HepG2 (cell line): Measurements from ENCODE around the gene GDF7. TPM values are rescaled to one million over a fixed set of nuclear protein-coding genes. Genes with fewer than 3 reads are reported as not detected.

Experiments
- AKAP8 ChIP-seq: sonication (generic); formaldehyde crosslinking; IDR thresholded peaks from 2 replicates; pipeline ENCODE4 v1.5.1; 2020; ENCODE audit warnings: mild to moderate bottlenecking, missing genetic modification reagents
- CCDC6 ChIP-seq: sonication (generic); formaldehyde crosslinking; IDR thresholded peaks from 2 replicates; pipeline ENCODE4 v1.8.1; 2022; ENCODE audit warnings: mild to moderate bottlenecking, missing genetic modification reagents, moderate library complexity
- FOXJ3 ChIP-seq: sonication (generic); formaldehyde crosslinking; IDR thresholded peaks from 2 replicates; pipeline ENCODE4 v1.4.0; 2020; ENCODE audit warnings: missing genetic modification reagents, mild to moderate bottlenecking, borderline replicate concordance
- RARG ChIP-seq: sonication (generic); formaldehyde crosslinking; IDR thresholded peaks from 2 replicates; pipeline ENCODE4 v1.4.0; 2020; ENCODE audit warnings: low read depth, mild to moderate bottlenecking, missing genetic modification reagents
- REPIN1 ChIP-seq: sonication (generic); formaldehyde crosslinking; IDR thresholded peaks from 2 replicates; pipeline ENCODE4 v1.8.0; 2022; ENCODE audit warnings: missing genetic modification reagents, low read depth, mild to moderate bottlenecking, borderline replicate concordance
- SOX6 ChIP-seq, 2 experiments: fragments of 450-650 bp in 1 of 2; sonication (generic) in 1 of 2; formaldehyde crosslinking in 1 of 2; IDR thresholded peaks; 2 replicates each; pipeline versions ENCODE4 v1.4.0 to v1.6.1; 2017 to 2020; ENCODE audit warnings: antibody characterized with exemption in 1 of 2, mild to moderate bottlenecking in 1 of 2, missing genetic modification reagents in 1 of 2
- TBX2 ChIP-seq: sonication (generic); formaldehyde crosslinking; IDR thresholded peaks from 2 replicates; pipeline ENCODE4 v1.5.0; 2020; ENCODE audit warnings: missing genetic modification reagents, mild to moderate bottlenecking, borderline replicate concordance
- ZBTB7B ChIP-seq: sonication (generic); formaldehyde crosslinking; IDR thresholded peaks from 2 replicates; pipeline ENCODE4 v1.4.0; 2020; ENCODE audit warnings: missing genetic modification reagents
- ZMAT3 ChIP-seq: sonication (generic); formaldehyde crosslinking; conservative IDR thresholded peaks from 2 replicates; pipeline ENCODE4 v1.7.0; 2021; ENCODE audit warnings: missing genetic modification reagents
- ZNF737 ChIP-seq: sonication (generic); formaldehyde crosslinking; IDR thresholded peaks from 2 replicates; pipeline ENCODE4 v1.5.0; 2020; ENCODE audit warnings: missing genetic modification reagents, mild to moderate bottlenecking, borderline replicate concordance
- polyA plus RNA-seq, 8 experiments: library from polyadenylated mRNA; depleted of rRNA in 3 of 8; stranded (reverse) in 7 of 8; unstranded in 1 of 8; fragments of >200 nt; fragmentation: Illumina TruSeq in 4 of 8; extraction: Trizol in 4 of 8; gene quantifications; 2 replicates each; pipeline versions ENCODE4 v1.2.1 to v1.2.3, GENCODE V29; 2011 to 2016; ENCODE audit warnings: low read depth in 4 of 8, missing spikeins in 1 of 8, mixed read lengths in 1 of 8; ENCODE audit not compliant: insufficient read depth in 1 of 8
- total RNA-seq, 5 experiments: library from RNA; depleted of rRNA; stranded (reverse); fragments of >200 nt; fragmentation: Illumina TruSeq; extraction: Trizol; gene quantifications; 2 replicates each; pipeline ENCODE4 v1.2.3, GENCODE V29; 2016; ENCODE audit warnings: low read depth in 1 of 5
- TF ChIP-seq, protein P1 (sequence below): sonication (generic); formaldehyde crosslinking; IDR thresholded peaks from 2 replicates; pipeline ENCODE4 v1.5.0; 2020; ENCODE audit warnings: missing genetic modification reagents, mild to moderate bottlenecking, borderline replicate concordance
- TF ChIP-seq, protein P2 (sequence below): sonication (generic); formaldehyde crosslinking; IDR thresholded peaks from 2 replicates; pipeline ENCODE4 v1.8.0; 2022; ENCODE audit warnings: missing genetic modification reagents, mild to moderate bottlenecking, borderline replicate concordance
- TF ChIP-seq, protein P3 (sequence below): fragments of 450-650 bp; IDR thresholded peaks from 2 replicates; pipeline ENCODE4 v1.6.1; 2017; ENCODE audit warnings: mild to moderate bottlenecking
- TF ChIP-seq, protein P4 (sequence below): sonication (generic); formaldehyde crosslinking; IDR thresholded peaks from 2 replicates; pipeline ENCODE4 v1.4.0; 2020; ENCODE audit warnings: missing genetic modification reagents
- TF ChIP-seq, protein P5 (sequence below): IDR thresholded peaks from 2 replicates; pipeline ENCODE4 v1.6.1; 2018; ENCODE audit warnings: missing genetic modification reagents
- TF ChIP-seq, protein P6 (sequence below): sonication (generic); formaldehyde crosslinking; IDR thresholded peaks from 2 replicates; pipeline ENCODE4 v1.5.1; 2020; ENCODE audit warnings: missing genetic modification reagents, mild to moderate bottlenecking, borderline replicate concordance

Gene GDF7
- total and polyA plus RNA-seq, 2 of the 13 experiments (the other 11 are each of a cell fraction or from before 2014, with no cell fraction given), result 1.6 to 15.0 TPM

DNA sequence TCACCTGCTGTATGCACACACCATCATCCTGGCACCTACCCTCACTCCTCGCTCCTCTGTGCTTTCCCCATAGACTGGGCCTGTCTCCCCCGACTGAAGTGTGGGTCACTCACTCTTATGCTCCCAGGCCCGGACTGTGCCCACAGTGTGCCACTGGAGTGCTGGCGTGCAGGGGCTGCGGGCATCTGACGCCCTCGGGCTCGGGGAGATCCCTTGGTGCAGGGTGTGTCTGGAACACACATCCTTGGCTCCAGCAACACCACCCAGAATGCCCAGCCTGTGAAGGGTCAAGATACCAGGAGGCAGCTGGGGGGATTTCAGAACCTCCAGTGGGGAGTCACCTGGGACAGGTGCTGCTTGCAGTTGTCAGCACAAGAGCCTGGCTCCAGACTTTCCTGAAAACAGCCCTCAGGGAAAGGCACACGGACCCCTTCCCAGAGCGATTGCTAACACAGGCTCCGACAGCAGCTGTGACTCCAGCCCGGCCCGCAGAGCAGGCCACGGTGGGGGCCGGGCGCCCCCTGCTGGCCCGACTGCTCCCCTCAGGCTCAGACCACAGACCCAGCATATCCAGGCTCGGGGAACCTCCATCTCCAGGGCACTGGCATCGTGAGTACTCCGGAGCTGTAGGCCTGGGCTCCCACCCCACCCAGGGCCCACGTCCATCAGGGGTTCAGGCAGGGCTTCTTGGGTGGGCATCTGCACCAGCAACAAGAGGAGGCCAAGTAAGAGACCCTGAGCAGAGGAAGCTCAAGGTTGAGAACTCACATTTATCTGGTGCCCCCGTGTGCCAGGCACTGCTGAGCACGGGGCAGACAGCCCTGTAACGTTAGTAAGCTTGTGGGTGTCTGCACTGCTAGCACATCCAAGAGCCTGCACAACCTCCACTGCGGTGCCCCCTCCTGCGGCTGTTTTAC is 24.6 kb upstream of the GDF7 start (continued):
- TF ChIP-seq, protein P1, sequence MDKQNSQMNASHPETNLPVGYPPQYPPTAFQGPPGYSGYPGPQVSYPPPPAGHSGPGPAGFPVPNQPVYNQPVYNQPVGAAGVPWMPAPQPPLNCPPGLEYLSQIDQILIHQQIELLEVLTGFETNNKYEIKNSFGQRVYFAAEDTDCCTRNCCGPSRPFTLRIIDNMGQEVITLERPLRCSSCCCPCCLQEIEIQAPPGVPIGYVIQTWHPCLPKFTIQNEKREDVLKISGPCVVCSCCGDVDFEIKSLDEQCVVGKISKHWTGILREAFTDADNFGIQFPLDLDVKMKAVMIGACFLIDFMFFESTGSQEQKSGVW (CRISPR knock-in tag), result no peak
- TF ChIP-seq FOXJ3 (CRISPR knock-in tag), result peak; percentile 41; the same call in 1 of the 2 replicates
- no peak for TF ChIP-seq REPIN1 (CRISPR knock-in tag)
- TF ChIP-seq, protein P2, sequence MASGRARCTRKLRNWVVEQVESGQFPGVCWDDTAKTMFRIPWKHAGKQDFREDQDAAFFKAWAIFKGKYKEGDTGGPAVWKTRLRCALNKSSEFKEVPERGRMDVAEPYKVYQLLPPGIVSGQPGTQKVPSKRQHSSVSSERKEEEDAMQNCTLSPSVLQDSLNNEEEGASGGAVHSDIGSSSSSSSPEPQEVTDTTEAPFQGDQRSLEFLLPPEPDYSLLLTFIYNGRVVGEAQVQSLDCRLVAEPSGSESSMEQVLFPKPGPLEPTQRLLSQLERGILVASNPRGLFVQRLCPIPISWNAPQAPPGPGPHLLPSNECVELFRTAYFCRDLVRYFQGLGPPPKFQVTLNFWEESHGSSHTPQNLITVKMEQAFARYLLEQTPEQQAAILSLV (CRISPR knock-in tag), result no peak
- no peak for TF ChIP-seq ZMAT3 (CRISPR knock-in tag)
- TF ChIP-seq, protein P3, sequence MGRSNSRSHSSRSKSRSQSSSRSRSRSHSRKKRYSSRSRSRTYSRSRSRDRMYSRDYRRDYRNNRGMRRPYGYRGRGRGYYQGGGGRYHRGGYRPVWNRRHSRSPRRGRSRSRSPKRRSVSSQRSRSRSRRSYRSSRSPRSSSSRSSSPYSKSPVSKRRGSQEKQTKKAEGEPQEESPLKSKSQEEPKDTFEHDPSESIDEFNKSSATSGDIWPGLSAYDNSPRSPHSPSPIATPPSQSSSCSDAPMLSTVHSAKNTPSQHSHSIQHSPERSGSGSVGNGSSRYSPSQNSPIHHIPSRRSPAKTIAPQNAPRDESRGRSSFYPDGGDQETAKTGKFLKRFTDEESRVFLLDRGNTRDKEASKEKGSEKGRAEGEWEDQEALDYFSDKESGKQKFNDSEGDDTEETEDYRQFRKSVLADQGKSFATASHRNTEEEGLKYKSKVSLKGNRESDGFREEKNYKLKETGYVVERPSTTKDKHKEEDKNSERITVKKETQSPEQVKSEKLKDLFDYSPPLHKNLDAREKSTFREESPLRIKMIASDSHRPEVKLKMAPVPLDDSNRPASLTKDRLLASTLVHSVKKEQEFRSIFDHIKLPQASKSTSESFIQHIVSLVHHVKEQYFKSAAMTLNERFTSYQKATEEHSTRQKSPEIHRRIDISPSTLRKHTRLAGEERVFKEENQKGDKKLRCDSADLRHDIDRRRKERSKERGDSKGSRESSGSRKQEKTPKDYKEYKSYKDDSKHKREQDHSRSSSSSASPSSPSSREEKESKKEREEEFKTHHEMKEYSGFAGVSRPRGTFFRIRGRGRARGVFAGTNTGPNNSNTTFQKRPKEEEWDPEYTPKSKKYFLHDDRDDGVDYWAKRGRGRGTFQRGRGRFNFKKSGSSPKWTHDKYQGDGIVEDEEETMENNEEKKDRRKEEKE, result no peak
- 0 out of 2 replicates have a peak, but pooled peaks have one; percentile 47 for TF ChIP-seq CCDC6 (CRISPR knock-in tag)
- TF ChIP-seq AKAP8, result no peak
- no peak for TF ChIP-seq SOX6 (IDR thresholded peaks at IDR 0.05)
- TF ChIP-seq SOX6 (CRISPR knock-in tag; IDR thresholded peaks at IDR 0.05), result 0 out of 2 replicates have a peak, but pooled peaks have one; percentile 38
- TF ChIP-seq RARG (CRISPR knock-in tag), result no peak
- TF ChIP-seq, protein P4, sequence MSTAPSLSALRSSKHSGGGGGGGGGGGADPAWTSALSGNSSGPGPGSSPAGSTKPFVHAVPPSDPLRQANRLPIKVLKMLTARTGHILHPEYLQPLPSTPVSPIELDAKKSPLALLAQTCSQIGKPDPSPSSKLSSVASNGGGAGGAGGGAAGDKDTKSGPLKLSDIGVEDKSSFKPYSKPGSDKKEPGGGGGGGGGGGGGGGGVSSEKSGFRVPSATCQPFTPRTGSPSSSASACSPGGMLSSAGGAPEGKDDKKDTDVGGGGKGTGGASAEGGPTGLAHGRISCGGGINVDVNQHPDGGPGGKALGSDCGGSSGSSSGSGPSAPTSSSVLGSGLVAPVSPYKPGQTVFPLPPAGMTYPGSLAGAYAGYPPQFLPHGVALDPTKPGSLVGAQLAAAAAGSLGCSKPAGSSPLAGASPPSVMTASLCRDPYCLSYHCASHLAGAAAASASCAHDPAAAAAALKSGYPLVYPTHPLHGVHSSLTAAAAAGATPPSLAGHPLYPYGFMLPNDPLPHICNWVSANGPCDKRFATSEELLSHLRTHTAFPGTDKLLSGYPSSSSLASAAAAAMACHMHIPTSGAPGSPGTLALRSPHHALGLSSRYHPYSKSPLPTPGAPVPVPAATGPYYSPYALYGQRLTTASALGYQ, result no peak
- TF ChIP-seq ZBTB7B (CRISPR knock-in tag), result 0 out of 2 replicates have a peak, but pooled peaks have one; percentile 56
- TF ChIP-seq, protein P5, sequence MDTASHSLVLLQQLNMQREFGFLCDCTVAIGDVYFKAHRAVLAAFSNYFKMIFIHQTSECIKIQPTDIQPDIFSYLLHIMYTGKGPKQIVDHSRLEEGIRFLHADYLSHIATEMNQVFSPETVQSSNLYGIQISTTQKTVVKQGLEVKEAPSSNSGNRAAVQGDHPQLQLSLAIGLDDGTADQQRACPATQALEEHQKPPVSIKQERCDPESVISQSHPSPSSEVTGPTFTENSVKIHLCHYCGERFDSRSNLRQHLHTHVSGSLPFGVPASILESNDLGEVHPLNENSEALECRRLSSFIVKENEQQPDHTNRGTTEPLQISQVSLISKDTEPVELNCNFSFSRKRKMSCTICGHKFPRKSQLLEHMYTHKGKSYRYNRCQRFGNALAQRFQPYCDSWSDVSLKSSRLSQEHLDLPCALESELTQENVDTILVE (CRISPR knock-in tag), result peak; percentile 48; the same call in 1 of the 2 replicates
- TF ChIP-seq TBX2 (CRISPR knock-in tag), result peak; percentile 72
- TF ChIP-seq, protein P6, sequence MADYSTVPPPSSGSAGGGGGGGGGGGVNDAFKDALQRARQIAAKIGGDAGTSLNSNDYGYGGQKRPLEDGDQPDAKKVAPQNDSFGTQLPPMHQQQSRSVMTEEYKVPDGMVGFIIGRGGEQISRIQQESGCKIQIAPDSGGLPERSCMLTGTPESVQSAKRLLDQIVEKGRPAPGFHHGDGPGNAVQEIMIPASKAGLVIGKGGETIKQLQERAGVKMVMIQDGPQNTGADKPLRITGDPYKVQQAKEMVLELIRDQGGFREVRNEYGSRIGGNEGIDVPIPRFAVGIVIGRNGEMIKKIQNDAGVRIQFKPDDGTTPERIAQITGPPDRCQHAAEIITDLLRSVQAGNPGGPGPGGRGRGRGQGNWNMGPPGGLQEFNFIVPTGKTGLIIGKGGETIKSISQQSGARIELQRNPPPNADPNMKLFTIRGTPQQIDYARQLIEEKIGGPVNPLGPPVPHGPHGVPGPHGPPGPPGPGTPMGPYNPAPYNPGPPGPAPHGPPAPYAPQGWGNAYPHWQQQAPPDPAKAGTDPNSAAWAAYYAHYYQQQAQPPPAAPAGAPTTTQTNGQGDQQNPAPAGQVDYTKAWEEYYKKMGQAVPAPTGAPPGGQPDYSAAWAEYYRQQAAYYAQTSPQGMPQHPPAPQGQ, result no peak
- TF ChIP-seq ZNF737, result no peak
